ENCODE results near the gene UQCRFS1.
"Not testable (repeated sequence)": the region's sequence is repeated elsewhere in the genome, so short reads cannot be mapped to it uniquely, and the experiment has no call there.

UQCRFS1 gene

DNA sequence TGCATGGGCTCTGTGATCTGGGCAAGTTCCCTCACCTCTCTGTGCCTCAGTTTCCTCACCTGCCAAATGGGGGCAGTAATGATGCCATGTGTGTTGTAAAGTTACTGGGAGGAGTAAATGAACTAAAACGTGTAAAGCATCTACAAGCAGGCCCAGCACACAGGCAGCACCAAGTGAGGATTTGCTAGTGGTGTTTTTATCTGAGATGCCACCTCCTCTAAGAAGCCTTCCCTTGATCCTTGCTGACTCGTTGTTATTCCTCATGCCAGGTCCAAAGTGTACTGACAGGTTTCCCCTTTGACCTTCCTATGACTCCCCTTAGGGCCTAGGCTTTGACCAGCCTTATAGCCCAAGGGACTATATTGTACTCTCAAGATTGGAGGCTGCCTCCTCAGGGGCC lies 1.5 kb upstream of the UQCRFS1 start:
- no peak overlapping the region for H3K27ac ChIP-seq (replicated peaks)
- DNase-seq (ENCODE audit: low read depth in 1 of 2, low spot score in 1 of 2), result no peak
- TF ChIP-seq, protein P1, sequence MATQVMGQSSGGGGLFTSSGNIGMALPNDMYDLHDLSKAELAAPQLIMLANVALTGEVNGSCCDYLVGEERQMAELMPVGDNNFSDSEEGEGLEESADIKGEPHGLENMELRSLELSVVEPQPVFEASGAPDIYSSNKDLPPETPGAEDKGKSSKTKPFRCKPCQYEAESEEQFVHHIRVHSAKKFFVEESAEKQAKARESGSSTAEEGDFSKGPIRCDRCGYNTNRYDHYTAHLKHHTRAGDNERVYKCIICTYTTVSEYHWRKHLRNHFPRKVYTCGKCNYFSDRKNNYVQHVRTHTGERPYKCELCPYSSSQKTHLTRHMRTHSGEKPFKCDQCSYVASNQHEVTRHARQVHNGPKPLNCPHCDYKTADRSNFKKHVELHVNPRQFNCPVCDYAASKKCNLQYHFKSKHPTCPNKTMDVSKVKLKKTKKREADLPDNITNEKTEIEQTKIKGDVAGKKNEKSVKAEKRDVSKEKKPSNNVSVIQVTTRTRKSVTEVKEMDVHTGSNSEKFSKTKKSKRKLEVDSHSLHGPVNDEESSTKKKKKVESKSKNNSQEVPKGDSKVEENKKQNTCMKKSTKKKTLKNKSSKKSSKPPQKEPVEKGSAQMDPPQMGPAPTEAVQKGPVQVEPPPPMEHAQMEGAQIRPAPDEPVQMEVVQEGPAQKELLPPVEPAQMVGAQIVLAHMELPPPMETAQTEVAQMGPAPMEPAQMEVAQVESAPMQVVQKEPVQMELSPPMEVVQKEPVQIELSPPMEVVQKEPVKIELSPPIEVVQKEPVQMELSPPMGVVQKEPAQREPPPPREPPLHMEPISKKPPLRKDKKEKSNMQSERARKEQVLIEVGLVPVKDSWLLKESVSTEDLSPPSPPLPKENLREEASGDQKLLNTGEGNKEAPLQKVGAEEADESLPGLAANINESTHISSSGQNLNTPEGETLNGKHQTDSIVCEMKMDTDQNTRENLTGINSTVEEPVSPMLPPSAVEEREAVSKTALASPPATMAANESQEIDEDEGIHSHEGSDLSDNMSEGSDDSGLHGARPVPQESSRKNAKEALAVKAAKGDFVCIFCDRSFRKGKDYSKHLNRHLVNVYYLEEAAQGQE (IDR thresholded peaks at IDR 0.05; ENCODE audit: insufficient replicate concordance, low read depth), result no peak
- TF ChIP-seq POLR2AphosphoS5 (IDR thresholded peaks at IDR 0.05; ENCODE audit: low read depth) (no peak), SPI1 (IDR thresholded peaks at IDR 0.05; ENCODE audit: borderline replicate concordance, low read depth) (no peak), GABPA (IDR thresholded peaks at IDR 0.05; ENCODE audit: low read depth) (no peak)
- TF ChIP-seq, protein P2, sequence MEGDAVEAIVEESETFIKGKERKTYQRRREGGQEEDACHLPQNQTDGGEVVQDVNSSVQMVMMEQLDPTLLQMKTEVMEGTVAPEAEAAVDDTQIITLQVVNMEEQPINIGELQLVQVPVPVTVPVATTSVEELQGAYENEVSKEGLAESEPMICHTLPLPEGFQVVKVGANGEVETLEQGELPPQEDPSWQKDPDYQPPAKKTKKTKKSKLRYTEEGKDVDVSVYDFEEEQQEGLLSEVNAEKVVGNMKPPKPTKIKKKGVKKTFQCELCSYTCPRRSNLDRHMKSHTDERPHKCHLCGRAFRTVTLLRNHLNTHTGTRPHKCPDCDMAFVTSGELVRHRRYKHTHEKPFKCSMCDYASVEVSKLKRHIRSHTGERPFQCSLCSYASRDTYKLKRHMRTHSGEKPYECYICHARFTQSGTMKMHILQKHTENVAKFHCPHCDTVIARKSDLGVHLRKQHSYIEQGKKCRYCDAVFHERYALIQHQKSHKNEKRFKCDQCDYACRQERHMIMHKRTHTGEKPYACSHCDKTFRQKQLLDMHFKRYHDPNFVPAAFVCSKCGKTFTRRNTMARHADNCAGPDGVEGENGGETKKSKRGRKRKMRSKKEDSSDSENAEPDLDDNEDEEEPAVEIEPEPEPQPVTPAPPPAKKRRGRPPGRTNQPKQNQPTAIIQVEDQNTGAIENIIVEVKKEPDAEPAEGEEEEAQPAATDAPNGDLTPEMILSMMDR (IDR thresholded peaks at IDR 0.05; ENCODE audit: insufficient read depth, low read length), result no peak
- no peak overlapping the region for H3K4me3 ChIP-seq (replicated peaks; ENCODE audit: insufficient read depth, low read length)
- H3K27me3 ChIP-seq (ENCODE audit: insufficient read depth, poor library complexity, severe bottlenecking), result no peaks in the 10 kb centered on the region

DNA sequence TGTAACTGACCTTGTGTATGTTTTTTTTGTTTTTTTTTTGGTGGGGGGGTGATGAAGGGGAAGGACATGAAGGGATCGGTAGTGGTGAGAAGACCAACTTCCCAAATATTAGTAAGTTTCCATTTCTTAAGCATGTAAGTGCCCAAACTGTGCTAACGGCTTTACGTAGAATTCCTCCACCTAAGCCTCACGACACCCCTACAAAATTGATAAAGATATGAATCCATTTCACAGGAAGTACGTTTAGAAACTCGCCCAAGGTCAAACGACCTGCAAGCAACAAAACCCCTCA lies 649 bp downstream of the UQCRFS1 start:
- TF ChIP-seq SPI1 (IDR thresholded peaks at IDR 0.05; ENCODE audit: borderline replicate concordance, low read depth), result no peak
- TF ChIP-seq, protein P1 (IDR thresholded peaks at IDR 0.05; ENCODE audit: insufficient replicate concordance, low read depth), result no peak
- no peak for TF ChIP-seq POLR2AphosphoS5 (IDR thresholded peaks at IDR 0.05; ENCODE audit: low read depth)
- no peak for TF ChIP-seq GABPA (IDR thresholded peaks at IDR 0.05; ENCODE audit: low read depth)
- TF ChIP-seq, protein P2 (IDR thresholded peaks at IDR 0.05; ENCODE audit: insufficient read depth, low read length), result no peak
- Histone ChIP-seq H3K27me3 (ENCODE audit: insufficient read depth, poor library complexity, severe bottlenecking) (no peaks in the 10 kb centered on the region), H3K27ac (replicated peaks) (peak overlapping the region; percentile 95), H3K4me3 (replicated peaks; ENCODE audit: insufficient read depth, low read length) (peak overlapping the region; percentile 63)
- DNase-seq (ENCODE audit: low read depth in 1 of 2, low spot score in 1 of 2), result peak in 1 of 2 experiments; percentile 32

DNA sequence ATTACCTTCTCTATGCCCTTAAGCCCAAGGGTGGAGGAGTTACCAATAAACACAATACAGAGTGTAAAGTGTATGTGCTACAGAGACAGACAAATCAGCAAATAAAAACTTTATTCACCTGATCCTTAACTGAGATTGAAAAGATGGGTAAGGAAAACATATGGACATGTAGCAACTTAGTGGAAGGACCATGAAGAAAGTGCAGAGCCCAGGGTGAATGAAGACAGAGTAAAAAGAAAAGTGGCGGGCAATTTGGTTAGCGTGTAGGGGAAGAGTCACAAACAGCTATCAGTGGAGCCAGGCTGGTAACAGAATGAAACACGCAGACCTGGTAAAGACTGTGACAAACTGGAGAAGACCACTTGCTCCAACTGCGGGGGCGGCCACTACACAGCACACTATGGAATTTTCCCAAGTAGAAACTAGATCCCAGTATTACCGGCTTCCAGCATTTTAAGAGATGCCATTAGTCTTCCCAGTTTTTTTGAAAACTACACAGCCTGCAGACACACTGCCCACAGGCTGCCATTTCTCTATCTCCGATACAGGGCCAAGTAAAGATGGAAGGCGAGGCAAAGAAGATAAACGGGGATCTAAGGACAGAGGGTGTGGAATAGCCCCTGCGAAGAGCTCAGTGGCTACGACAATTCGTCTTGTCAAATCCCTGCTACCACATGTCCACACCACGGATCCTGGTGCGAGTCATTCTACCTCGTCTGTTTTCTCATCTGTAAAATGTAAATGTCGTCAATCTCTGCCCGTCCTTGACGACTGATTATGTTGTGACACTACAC lies 1.2 kb downstream of the UQCRFS1 start:
- no peaks in the 10 kb centered on the region for H3K27me3 ChIP-seq (ENCODE audit: insufficient read depth, poor library complexity, severe bottlenecking)
- peak overlapping the region; percentile 63 for H3K4me3 ChIP-seq (replicated peaks; ENCODE audit: insufficient read depth, low read length)
- peak overlapping the region; percentile 95 for H3K27ac ChIP-seq (replicated peaks)
- DNase-seq (ENCODE audit: low read depth in 1 of 2, low spot score in 1 of 2), result no peak
- no peak for TF ChIP-seq GABPA (IDR thresholded peaks at IDR 0.05; ENCODE audit: low read depth)

DNA sequence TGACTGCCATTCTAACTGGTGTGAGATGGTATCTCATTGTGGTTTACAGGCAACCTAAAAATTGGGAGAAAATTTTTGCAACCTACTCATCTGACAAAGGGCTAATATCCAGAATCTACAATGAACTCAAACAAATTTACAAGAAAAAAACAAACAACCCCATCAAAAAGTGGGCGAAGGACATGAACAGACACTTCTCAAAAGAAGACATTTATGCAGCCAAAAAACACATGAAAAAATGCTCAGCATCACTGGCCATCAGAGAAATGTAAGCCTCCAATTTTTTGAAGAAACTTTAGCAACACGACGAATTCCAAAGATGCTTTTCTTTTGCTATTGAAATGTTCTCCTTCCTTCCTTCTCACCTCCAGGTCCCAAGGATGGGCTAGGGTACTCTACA lies 1.9 kb downstream of the UQCRFS1 start:
- peak overlapping the region; percentile 95 for H3K27ac ChIP-seq (replicated peaks)
- not testable (repeated sequence) for DNase-seq (ENCODE audit: low read depth in 1 of 2, low spot score in 1 of 2); H3K27me3 ChIP-seq (ENCODE audit: insufficient read depth, poor library complexity, severe bottlenecking); H3K4me3 ChIP-seq (replicated peaks; ENCODE audit: insufficient read depth, low read length)

DNA sequence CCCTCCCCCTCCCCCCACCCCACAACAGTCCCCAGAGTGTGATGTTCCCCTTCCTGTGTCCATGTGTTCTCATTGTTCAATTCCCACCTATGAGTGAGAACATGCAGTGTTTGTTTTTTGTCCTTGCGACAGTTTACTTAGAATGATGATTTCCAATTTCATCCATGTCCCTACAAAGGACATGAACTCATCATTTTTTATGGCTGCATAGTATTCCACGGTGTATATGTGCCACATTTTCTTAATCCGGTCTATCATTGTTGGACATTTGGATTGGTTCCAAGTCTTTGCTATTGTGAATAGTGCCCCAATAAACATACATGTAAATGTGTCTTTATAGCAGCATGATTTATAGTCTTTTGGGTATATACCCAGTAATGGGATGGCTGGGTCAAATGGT lies 2.4 kb downstream of the UQCRFS1 start:
- not testable (repeated sequence) for H3K4me3 ChIP-seq (replicated peaks; ENCODE audit: insufficient read depth, low read length); H3K27ac ChIP-seq (replicated peaks); DNase-seq (ENCODE audit: low read depth in 1 of 2, low spot score in 1 of 2); H3K27me3 ChIP-seq (ENCODE audit: insufficient read depth, poor library complexity, severe bottlenecking)

DNA sequence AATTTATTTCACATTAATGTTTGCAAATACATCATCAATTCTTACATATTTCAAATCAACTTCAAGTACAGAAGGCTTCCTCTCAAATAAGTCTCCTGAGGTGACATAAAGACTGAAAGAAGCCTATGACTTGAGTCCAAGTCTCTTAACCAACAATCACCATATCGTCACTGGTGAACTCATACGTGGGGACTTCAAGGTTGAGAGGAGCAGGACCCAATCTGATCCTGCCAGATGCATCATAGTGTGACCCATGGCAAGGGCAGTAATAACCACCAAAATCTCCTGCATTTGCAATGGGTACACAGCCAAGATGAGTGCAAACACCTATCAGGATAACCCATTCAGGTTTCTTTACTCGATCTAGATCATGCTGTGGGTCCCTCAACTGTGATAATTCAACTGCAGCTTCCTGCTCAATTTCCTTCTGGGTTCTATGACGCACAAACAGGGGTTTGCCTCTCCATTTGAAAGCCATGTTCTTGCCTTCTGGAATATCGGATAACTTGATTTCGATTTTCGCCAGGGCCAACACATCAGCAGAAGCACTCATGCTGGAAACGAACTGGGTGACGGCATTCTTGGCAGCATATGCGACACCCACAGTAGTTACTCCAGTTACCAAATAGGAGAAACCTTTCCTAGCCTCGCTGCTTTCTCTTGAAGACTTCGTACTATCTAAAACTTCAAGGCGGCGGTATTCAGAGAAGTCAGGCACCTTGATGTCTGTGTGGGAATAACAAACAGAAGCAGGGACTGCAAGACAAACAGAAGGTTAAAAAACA lies 5.4 kb downstream of the UQCRFS1 start:
- not testable (repeated sequence) for H3K4me3 ChIP-seq (replicated peaks; ENCODE audit: insufficient read depth, low read length); DNase-seq (ENCODE audit: low read depth in 1 of 2, low spot score in 1 of 2); H3K27me3 ChIP-seq (ENCODE audit: insufficient read depth, poor library complexity, severe bottlenecking); H3K27ac ChIP-seq (replicated peaks)

Measured in HL-60 (cell line).